HCT116 (cell line): ENCODE measurements around the gene FAXDC2. TPM values are rescaled to one million over a fixed set of nuclear protein-coding genes. Genes with fewer than 3 reads are reported as not detected.

Source experiments
- ATAC-seq: fragments of 200-7000 bp; cut with Tn5 transposase; 2 replicates; pipeline ENCODE4 v1.9.1; 2020; ENCODE audit warnings: mild to moderate bottlenecking, moderate library complexity
- BruUV-seq: library from RNA; stranded (reverse); fragments of 400-500 nt; replicated peaks from 2 replicates; lab custom pipeline; 2021; lab: Mats Ljungman, UMichigan
- CTCF ChIA-PET: fragments of 300-600 bp; sonication (Branson Sonifier 250); formaldehyde crosslinking; loops from one replicate; lab custom pipeline; 2021; ENCODE audit warnings: antibody characterized with exemption; lab: Charles Lee
- POLR2A ChIA-PET: fragments of 300-600, 350-600 bp; sonication (Branson Sonifier 250); formaldehyde crosslinking; loops from one replicate; lab custom pipeline; 2021; ENCODE audit warnings: antibody characterized with exemption; lab: Charles Lee
- RAD21 ChIA-PET, 2 experiments: fragments of 300-600 bp; sonication (Branson Sonifier 250); formaldehyde crosslinking; loops; one replicate each; lab custom pipeline; 2023; ENCODE audit warnings: low total read pairs in 2 of 2; ENCODE audit not compliant: uncharacterized antibody in 2 of 2, unreplicated experiment in 2 of 2, low non-redundant PET in 1 of 2; lab: Charles Lee
- DNase-seq: peaks from one replicate; pipeline ENCODE4 v3.0.0-alpha.2; 2010; ENCODE audit warnings: low read depth, low spot score
- H2AFZ ChIP-seq: fragments of 200-600 bp; shearing (Covaris generic), sonication (generic); 2 replicates; pipeline ENCODE4 v1.6.1; 2017; ENCODE audit warnings: low read depth, mixed run types, mixed read lengths, antibody characterized with exemption, low read length; ENCODE audit not compliant: poor library complexity, severe bottlenecking
- H3K27ac ChIP-seq: 2 replicates; pipeline ENCODE4 v1.5.1; 2012; ENCODE audit warnings: low read depth, low read length
- H3K27me3 ChIP-seq: fragments of 200-600 bp; sonication (generic); 2 replicates; pipeline ENCODE4 v1.6.1; 2016; ENCODE audit warnings: mixed run types, low read length, mixed read lengths; ENCODE audit not compliant: insufficient read depth
- H3K36me3 ChIP-seq, 2 experiments: fragments of 200-500 bp in 1 of 2; fragments of 200-600 bp in 1 of 2; sonication (Bioruptor generic) in 1 of 2; sonication (generic) in 1 of 2; 2 replicates each; pipeline versions ENCODE4 v1.5.1 to v1.6.1; 2014 to 2016; ENCODE audit warnings: low read length in 2 of 2, inconsistent platforms in 1 of 2, mixed read lengths in 1 of 2, mixed run types in 1 of 2; ENCODE audit not compliant: insufficient read depth in 2 of 2, control insufficient read depth in 1 of 2
- H3K4me1 ChIP-seq, 2 experiments: fragments of 200-600 bp in 1 of 2; sonication (generic) in 1 of 2; 2 replicates each; pipeline versions ENCODE4 v1.5.1 to v1.6.1; 2012 to 2017; ENCODE audit warnings: low read length in 2 of 2, inconsistent platforms in 1 of 2, mild to moderate bottlenecking in 1 of 2, mixed read lengths in 1 of 2, mixed run types in 1 of 2, moderate library complexity in 1 of 2; ENCODE audit not compliant: insufficient read depth in 2 of 2, control insufficient read depth in 1 of 2
- H3K4me2 ChIP-seq: fragments of 200-600 bp; sonication (generic); 2 replicates; pipeline ENCODE4 v1.6.1; 2017; ENCODE audit warnings: mixed run types, low read length, mixed read lengths
- H3K4me3 ChIP-seq, 2 experiments: fragments of 200-600 bp in 1 of 2; sonication (generic) in 1 of 2; replicated peaks in 1 of 2; 2 replicates each; pipeline ENCODE4 v1.5.1; 2011 to 2016; ENCODE audit warnings: low read length in 2 of 2, control low read depth in 1 of 2, low read depth in 1 of 2, mild to moderate bottlenecking in 1 of 2, mixed read lengths in 1 of 2, mixed run types in 1 of 2
- H3K79me2 ChIP-seq: fragments of 200-600 bp; sonication (generic); 2 replicates; pipeline ENCODE4 v1.6.1; 2017; ENCODE audit warnings: mild to moderate bottlenecking, mixed run types, low read length, moderate library complexity, mixed read lengths; ENCODE audit not compliant: insufficient read depth
- H3K9ac ChIP-seq: fragments of 200-600 bp; sonication (generic); 2 replicates; pipeline ENCODE4 v1.6.1; 2016; ENCODE audit warnings: low read length, mixed read lengths
- H3K9me2 ChIP-seq: fragments of 200-600 bp; sonication (generic), shearing (Covaris generic); 2 replicates; pipeline ENCODE4 v1.6.1; 2017; ENCODE audit warnings: mixed run types, mild to moderate bottlenecking, moderate library complexity; ENCODE audit not compliant: insufficient read depth
- H3K9me3 ChIP-seq, 2 experiments: fragments of 200-500 bp in 1 of 2; fragments of 200-600 bp in 1 of 2; sonication (Bioruptor generic) in 1 of 2; sonication (generic) in 1 of 2; 2 replicates each; pipeline ENCODE4 v1.6.1; 2014 to 2017; ENCODE audit warnings: low read length in 2 of 2, mixed read lengths in 2 of 2, inconsistent platforms in 1 of 2, low read depth in 1 of 2, mild to moderate bottlenecking in 1 of 2, mixed run types in 1 of 2, moderate library complexity in 1 of 2; ENCODE audit not compliant: control insufficient read depth in 1 of 2, insufficient read depth in 1 of 2
- H4K20me1 ChIP-seq: fragments of 200-600 bp; sonication (generic), shearing (Covaris generic); 2 replicates; pipeline ENCODE4 v1.6.1; 2017; ENCODE audit warnings: mixed run types, mild to moderate bottlenecking, moderate library complexity; ENCODE audit not compliant: insufficient read depth
- ATF3 ChIP-seq: IDR thresholded peaks from 2 replicates; pipeline ENCODE4 v1.6.1; 2012
- CBX3 ChIP-seq: IDR thresholded peaks from 2 replicates; pipeline ENCODE4 v1.6.1; 2012; ENCODE audit warnings: low read depth
- CEBPB ChIP-seq: IDR thresholded peaks from 2 replicates; pipeline ENCODE4 v1.6.1; 2012; ENCODE audit warnings: low read depth
- EGR1 ChIP-seq: IDR thresholded peaks from 2 replicates; pipeline ENCODE4 v1.6.1; 2012; ENCODE audit warnings: low read depth
- ELF1 ChIP-seq: IDR thresholded peaks from 2 replicates; pipeline ENCODE4 v1.6.1; 2012; ENCODE audit warnings: low read depth, borderline replicate concordance
- EZH2 ChIP-seq: fragments of 200-600 bp; sonication (generic); IDR thresholded peaks from 2 replicates; pipeline ENCODE4 v1.6.1; 2017; ENCODE audit warnings: antibody characterized with exemption, mixed run types
- FOSL1 ChIP-seq: IDR thresholded peaks from 2 replicates; pipeline ENCODE4 v1.6.1; 2012; ENCODE audit warnings: low read depth
- POLR2AphosphoS5 ChIP-seq: IDR thresholded peaks from 2 replicates; pipeline ENCODE4 v1.6.1; 2011; ENCODE audit warnings: mild to moderate bottlenecking, low read depth, low read length, moderate library complexity
- RAD21 ChIP-seq: IDR thresholded peaks from 2 replicates; pipeline ENCODE4 v1.6.1; 2012; ENCODE audit warnings: low read depth, mild to moderate bottlenecking
- SIN3A ChIP-seq: IDR thresholded peaks from 2 replicates; pipeline ENCODE4 v1.6.1; 2012; ENCODE audit warnings: low read depth
- SP1 ChIP-seq: IDR thresholded peaks from 2 replicates; pipeline ENCODE4 v1.6.1; 2012; ENCODE audit warnings: low read depth
- SRF ChIP-seq: IDR thresholded peaks from 2 replicates; pipeline ENCODE4 v1.6.1; 2012; ENCODE audit warnings: low read depth
- TCF7L2 ChIP-seq: IDR thresholded peaks from 2 replicates; pipeline ENCODE4 v1.7.0; 2011; ENCODE audit warnings: borderline replicate concordance, inconsistent platforms; ENCODE audit not compliant: insufficient read depth, insufficient read length; ENCODE audit errors: extremely low read depth
- ZFX ChIP-seq: fragments of 450-650 bp; IDR thresholded peaks from 2 replicates; pipeline ENCODE4 v1.6.1; 2017
- ZNF274 ChIP-seq: fragments of 200-500 bp; sonication (Bioruptor generic); IDR thresholded peaks from 2 replicates; pipeline ENCODE4 v1.6.1; 2014; ENCODE audit warnings: mild to moderate bottlenecking, low read depth, low read length, inconsistent platforms
- intact Hi-C: fragments of 100-400 bp; cut with micrococcal nuclease; formaldehyde crosslinking; loops from 2 replicates; pipeline ENCODE4 v1.10.0; 2022
- total RNA-seq: library from RNA; stranded (reverse); gene quantifications from one replicate; pipeline ENCODE4 v1.2.1, GENCODE V29; 2021; ENCODE audit not compliant: unreplicated experiment
- TF ChIP-seq, protein P1 (sequence below): IDR thresholded peaks from 2 replicates; pipeline ENCODE4 v1.6.1; 2012; ENCODE audit warnings: low read depth

The FAXDC2 gene
- total RNA-seq, 1 experiment from 2014 or later = 0.22 TPM

GRCh38 chr5:154793599-154794524 is 56.5 kb downstream of the FAXDC2 start:
- ChIA-PET POLR2A (no interaction called here), RAD21 (no interaction called here), CTCF (no interaction called here)
- no peak overlapping the region for H3K4me3 ChIP-seq
- intact Hi-C loops = no loop called here
- no peaks in the 10 kb centered on the region for H3K9me2 ChIP-seq
- H3K79me2 ChIP-seq = peaks cover 74% of the 10 kb centered on the region
- DNase-seq = no peak
- no peaks in the 10 kb centered on the region for H3K27me3 ChIP-seq
- no TSS peak for BruUV-seq
- TF ChIP-seq ZNF274 (no peak), POLR2AphosphoS5 (no peak)
- H2AFZ ChIP-seq = no peak overlapping the region
- no peak overlapping the region for H3K4me2 ChIP-seq
- H3K9ac ChIP-seq = no peak overlapping the region
- H3K4me1 ChIP-seq = no peaks in the 10 kb centered on the region
- no peak for ATAC-seq
- H4K20me1 ChIP-seq = peaks cover 10% of the 10 kb centered on the region; the same call in 1 of the 2 replicates
- no peak overlapping the region for H3K27ac ChIP-seq
- peaks cover 33 to 63% of the 10 kb centered on the region in 2 experiments for H3K36me3 ChIP-seq
- H3K9me3 ChIP-seq = no peaks in the 10 kb centered on the region

DNA sequence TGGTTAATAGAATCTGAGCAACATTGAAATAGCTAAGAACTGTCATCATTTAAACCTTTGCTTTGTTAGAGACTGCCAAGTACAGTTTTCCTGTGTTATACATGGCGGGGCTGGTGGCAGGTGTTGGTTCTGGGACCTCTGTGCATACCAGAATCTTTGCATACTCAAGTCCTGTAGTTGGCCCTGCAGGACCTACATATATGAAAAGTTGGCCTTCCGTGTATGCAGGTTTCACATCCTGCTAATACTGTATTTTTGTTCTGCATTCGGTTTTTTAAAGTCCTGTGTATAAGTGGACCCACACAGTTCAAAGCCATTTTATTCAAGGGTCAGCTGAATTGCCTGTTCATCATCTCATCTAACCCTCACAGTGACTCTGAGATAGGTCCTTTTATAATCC is 58.9 kb downstream of the FAXDC2 start:
- ATAC-seq (no peak), DNase-seq (no peak)
- Histone ChIP-seq H3K4me3 (no peak overlapping the region), H4K20me1 (peaks cover 16% of the 10 kb centered on the region; the same call in 1 of the 2 replicates), H3K9ac (no peak overlapping the region), H3K4me2 (no peak overlapping the region), H3K27me3 (no peaks in the 10 kb centered on the region), H2AFZ (no peak overlapping the region), H3K9me2 (no peaks in the 10 kb centered on the region), H3K4me1 (no peaks in the 10 kb centered on the region), H3K36me3 (peaks cover 22 to 54% of the 10 kb centered on the region in 2 experiments), H3K79me2 (peaks cover 78% of the 10 kb centered on the region), H3K9me3 (no peaks in the 10 kb centered on the region), H3K27ac (no peak overlapping the region)
- no TSS peak for BruUV-seq
- ChIA-PET POLR2A (no interaction called here), CTCF (no interaction called here), RAD21 (no interaction called here)
- intact Hi-C loops = no loop called here
- TF ChIP-seq ZFX (no peak), SP1 (no peak), CEBPB (no peak), TCF7L2 (no peak), EGR1 (no peak), RAD21 (no peak), ELF1 (no peak), ZNF274 (no peak), EZH2 (no peak), POLR2AphosphoS5 (no peak), SRF (no peak), ATF3 (no peak), FOSL1 (no peak), CBX3 (no peak), SIN3A (no peak)
- TF ChIP-seq, protein P1, sequence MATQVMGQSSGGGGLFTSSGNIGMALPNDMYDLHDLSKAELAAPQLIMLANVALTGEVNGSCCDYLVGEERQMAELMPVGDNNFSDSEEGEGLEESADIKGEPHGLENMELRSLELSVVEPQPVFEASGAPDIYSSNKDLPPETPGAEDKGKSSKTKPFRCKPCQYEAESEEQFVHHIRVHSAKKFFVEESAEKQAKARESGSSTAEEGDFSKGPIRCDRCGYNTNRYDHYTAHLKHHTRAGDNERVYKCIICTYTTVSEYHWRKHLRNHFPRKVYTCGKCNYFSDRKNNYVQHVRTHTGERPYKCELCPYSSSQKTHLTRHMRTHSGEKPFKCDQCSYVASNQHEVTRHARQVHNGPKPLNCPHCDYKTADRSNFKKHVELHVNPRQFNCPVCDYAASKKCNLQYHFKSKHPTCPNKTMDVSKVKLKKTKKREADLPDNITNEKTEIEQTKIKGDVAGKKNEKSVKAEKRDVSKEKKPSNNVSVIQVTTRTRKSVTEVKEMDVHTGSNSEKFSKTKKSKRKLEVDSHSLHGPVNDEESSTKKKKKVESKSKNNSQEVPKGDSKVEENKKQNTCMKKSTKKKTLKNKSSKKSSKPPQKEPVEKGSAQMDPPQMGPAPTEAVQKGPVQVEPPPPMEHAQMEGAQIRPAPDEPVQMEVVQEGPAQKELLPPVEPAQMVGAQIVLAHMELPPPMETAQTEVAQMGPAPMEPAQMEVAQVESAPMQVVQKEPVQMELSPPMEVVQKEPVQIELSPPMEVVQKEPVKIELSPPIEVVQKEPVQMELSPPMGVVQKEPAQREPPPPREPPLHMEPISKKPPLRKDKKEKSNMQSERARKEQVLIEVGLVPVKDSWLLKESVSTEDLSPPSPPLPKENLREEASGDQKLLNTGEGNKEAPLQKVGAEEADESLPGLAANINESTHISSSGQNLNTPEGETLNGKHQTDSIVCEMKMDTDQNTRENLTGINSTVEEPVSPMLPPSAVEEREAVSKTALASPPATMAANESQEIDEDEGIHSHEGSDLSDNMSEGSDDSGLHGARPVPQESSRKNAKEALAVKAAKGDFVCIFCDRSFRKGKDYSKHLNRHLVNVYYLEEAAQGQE = no peak
